Mesenchymal stem cell (in vitro differentiated cells and primary cell): Measurements from ENCODE around the gene KPNA2.
"Not testable (repeated sequence)": the region's sequence is repeated elsewhere in the genome, so short reads cannot be mapped to it uniquely, and the experiment has no call there.

Source experiments
- DNase-seq: peaks from one replicate; pipeline ENCODE4 v3.0.0-alpha.2; 2013
- H2AFZ ChIP-seq: one replicate; pipeline ENCODE4 v1.6.1; 2013; ENCODE audit warnings: low read depth, mild to moderate bottlenecking, control low read depth, inconsistent platforms, low read length, moderate library complexity
- H2AK5ac ChIP-seq: 2 replicates; pipeline ENCODE4 v1.6.1; 2013; ENCODE audit warnings: low read length, moderate library complexity, mild to moderate bottlenecking, inconsistent platforms; ENCODE audit not compliant: severe bottlenecking
- H2BK120ac ChIP-seq: one replicate; pipeline ENCODE4 v1.6.1; 2013; ENCODE audit warnings: low read depth, mild to moderate bottlenecking, inconsistent platforms, low read length, moderate library complexity
- H2BK12ac ChIP-seq, 2 experiments: one replicate each; pipeline ENCODE4 v1.6.1; 2013; ENCODE audit warnings: inconsistent platforms in 2 of 2, low read length in 2 of 2, mild to moderate bottlenecking in 2 of 2, moderate library complexity in 2 of 2, control low read depth in 1 of 2
- H2BK15ac ChIP-seq: one replicate; pipeline ENCODE4 v1.6.1; 2013; ENCODE audit warnings: mild to moderate bottlenecking, low read depth, inconsistent platforms; ENCODE audit not compliant: poor library complexity, severe bottlenecking
- H2BK5ac ChIP-seq: 2 replicates; pipeline ENCODE4 v1.6.1; 2013; ENCODE audit warnings: low read depth, mild to moderate bottlenecking, low read length, control low read depth, inconsistent platforms; ENCODE audit not compliant: poor library complexity, severe bottlenecking
- H3K14ac ChIP-seq, 2 experiments: one replicate each; pipeline ENCODE4 v1.6.1; 2013; ENCODE audit warnings: inconsistent platforms in 2 of 2, low read length in 2 of 2, control low read depth in 1 of 2, mild to moderate bottlenecking in 1 of 2, moderate library complexity in 1 of 2
- H3K18ac ChIP-seq, 2 experiments: one replicate each; pipeline ENCODE4 v1.6.1; 2013; ENCODE audit warnings: inconsistent platforms in 2 of 2, low read length in 2 of 2, control low read depth in 1 of 2, low read depth in 1 of 2, mild to moderate bottlenecking in 1 of 2
- H3K23ac ChIP-seq, 2 experiments: one replicate each; pipeline ENCODE4 v1.6.1; 2013; ENCODE audit warnings: inconsistent platforms in 2 of 2, low read length in 2 of 2, mild to moderate bottlenecking in 2 of 2, moderate library complexity in 2 of 2, control low read depth in 1 of 2
- H3K27ac ChIP-seq: 2 replicates; pipeline ENCODE4 v1.5.1; 2013; ENCODE audit warnings: mild to moderate bottlenecking, moderate library complexity, low read length, control low read depth, inconsistent platforms; ENCODE audit not compliant: poor library complexity, severe bottlenecking
- H3K27me3 ChIP-seq, 2 experiments: 2 replicates each; pipeline versions ENCODE4 v1.6.1 to v1.7.0; 2013; ENCODE audit warnings: low read length in 2 of 2, mild to moderate bottlenecking in 2 of 2, moderate library complexity in 2 of 2, control low read depth in 1 of 2, inconsistent platforms in 1 of 2; ENCODE audit not compliant: control insufficient read depth in 1 of 2, insufficient read depth in 1 of 2
- H3K36me3 ChIP-seq, 2 experiments: 2 replicates each; pipeline versions ENCODE4 v1.6.1 to v1.7.0; 2013; ENCODE audit warnings: low read length in 2 of 2, control low read depth in 1 of 2, inconsistent platforms in 1 of 2, low read depth in 1 of 2, mild to moderate bottlenecking in 1 of 2; ENCODE audit not compliant: insufficient read depth in 2 of 2, control insufficient read depth in 1 of 2
- H3K4ac ChIP-seq, 2 experiments: one replicate each; pipeline ENCODE4 v1.6.1; 2013; ENCODE audit warnings: inconsistent platforms in 2 of 2, low read length in 2 of 2, mild to moderate bottlenecking in 2 of 2, moderate library complexity in 2 of 2, control low read depth in 1 of 2, low read depth in 1 of 2
- H3K4me1 ChIP-seq: 2 replicates; pipeline ENCODE4 v1.6.1; 2013; ENCODE audit warnings: low read depth, low read length, control low read depth; ENCODE audit not compliant: control insufficient read depth, insufficient read depth
- H3K4me2 ChIP-seq: 2 replicates; pipeline ENCODE4 v1.6.1; 2013; ENCODE audit warnings: low read length, mild to moderate bottlenecking, inconsistent platforms; ENCODE audit not compliant: poor library complexity, severe bottlenecking
- H3K4me3 ChIP-seq, 2 experiments: 2 replicates each; pipeline versions ENCODE4 v1.5.1 to v1.7.0; 2013; ENCODE audit warnings: low read length in 2 of 2, mild to moderate bottlenecking in 2 of 2, control low read depth in 1 of 2, low read depth in 1 of 2; ENCODE audit not compliant: insufficient read depth in 1 of 2
- H3K79me1 ChIP-seq: replicated peaks from 2 replicates; pipeline ENCODE4 v1.6.1; 2013; ENCODE audit warnings: mild to moderate bottlenecking, control low read depth, low read length, inconsistent platforms; ENCODE audit not compliant: poor library complexity, severe bottlenecking
- H3K9ac ChIP-seq: 2 replicates; pipeline ENCODE4 v1.7.0; 2013; ENCODE audit warnings: mild to moderate bottlenecking, low read length, moderate library complexity
- H3K9me3 ChIP-seq: 2 replicates; pipeline ENCODE4 v1.7.0; 2013; ENCODE audit warnings: mild to moderate bottlenecking, low read length; ENCODE audit not compliant: control insufficient read depth
- H4K8ac ChIP-seq: one replicate; pipeline ENCODE4 v1.6.1; 2013; ENCODE audit warnings: inconsistent platforms, mild to moderate bottlenecking, low read length, moderate library complexity
- H4K91ac ChIP-seq: one replicate; pipeline ENCODE4 v1.6.1; 2013; ENCODE audit warnings: mild to moderate bottlenecking, low read length, inconsistent platforms
- WGBS: methylation state at CpG from one replicate; pipeline ENCODE4 v1.1.7; 2013; ENCODE audit warnings: mixed read lengths; 5-methylcytosine and 5-hydroxymethylcytosine counted together

Gene KPNA2

DNA sequence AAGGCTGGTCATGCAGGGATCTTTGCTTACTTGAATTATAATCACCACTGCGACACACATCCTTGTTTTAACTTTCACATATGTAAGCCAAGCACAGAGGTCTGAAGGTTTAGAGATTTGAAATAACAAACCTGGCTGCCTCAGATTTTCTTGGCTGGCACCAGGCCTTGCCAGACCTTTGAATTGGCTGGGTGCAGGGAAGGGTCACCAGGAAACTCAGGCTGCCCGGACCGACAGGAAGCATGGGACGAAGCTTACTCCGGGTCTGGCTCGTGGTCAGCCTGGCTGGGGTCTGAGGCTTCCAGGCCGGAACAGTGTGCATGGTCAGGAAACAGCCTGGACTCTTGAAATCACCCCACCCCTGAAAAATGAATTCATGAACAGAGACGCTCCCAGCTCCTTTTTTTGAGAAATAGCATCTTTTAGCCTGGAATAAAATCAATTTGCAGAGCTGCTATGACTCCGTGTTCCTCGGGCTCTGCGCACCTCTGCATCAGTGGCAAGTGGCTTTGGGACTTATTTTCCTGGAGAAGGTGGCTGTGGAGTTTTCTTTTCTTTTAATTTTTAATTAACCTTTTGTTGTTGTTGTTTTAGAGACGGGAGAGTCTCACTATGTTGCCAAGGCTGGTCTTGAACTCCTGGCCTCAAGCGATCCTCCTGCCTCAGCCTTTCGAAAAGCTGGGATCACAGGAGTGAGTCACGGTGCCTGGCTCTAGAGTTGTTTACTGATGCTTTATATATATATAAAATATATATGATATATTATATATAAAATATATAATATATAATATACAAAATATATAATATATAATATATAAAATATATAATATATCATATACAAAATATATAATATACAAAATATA, 35.3 kb downstream of the KPNA2 start:
- not testable (repeated sequence) for H3K9ac ChIP-seq, H2BK15ac ChIP-seq, H3K9me3 ChIP-seq, H2BK120ac ChIP-seq, H3K23ac ChIP-seq, DNase-seq, H3K36me3 ChIP-seq, H3K4me1 ChIP-seq, H3K79me1 ChIP-seq, H2AK5ac ChIP-seq, H2BK12ac ChIP-seq, H3K27ac ChIP-seq, H2BK5ac ChIP-seq, H3K4me3 ChIP-seq, H3K4me2 ChIP-seq, H3K18ac ChIP-seq, H3K14ac ChIP-seq, H2AFZ ChIP-seq, H3K4ac ChIP-seq, H3K27me3 ChIP-seq, H4K91ac ChIP-seq
- WGBS = 56% methylated on average over 12 of the region's 15 CpGs
- peak overlapping the region; percentile 35 for H4K8ac ChIP-seq

- H2AK5ac ChIP-seq = no peak overlapping the region
- no peak overlapping the region for H3K9ac ChIP-seq
- H2BK15ac ChIP-seq = no peak overlapping the region
- no peak overlapping the region for H3K4me2 ChIP-seq
- no peak overlapping the region for H3K14ac ChIP-seq
- H3K4me3 ChIP-seq = no peak overlapping the region
- no peaks in the 10 kb centered on the region for H3K4me1 ChIP-seq
- no peak overlapping the region for H4K8ac ChIP-seq
- H2BK120ac ChIP-seq = no peak overlapping the region
- H4K91ac ChIP-seq = no peak overlapping the region
- no peaks in the 10 kb centered on the region for H3K79me1 ChIP-seq
- H3K4ac ChIP-seq = no peak overlapping the region
- H2BK5ac ChIP-seq = no peak overlapping the region
- DNase-seq = no peak
- no peak overlapping the region for H3K27ac ChIP-seq
- no peak overlapping the region for H2BK12ac ChIP-seq
- 99% methylated on average over 4 of the region's 4 CpGs for WGBS
- H3K9me3 ChIP-seq = no peaks in the 10 kb centered on the region
- H3K18ac ChIP-seq = no peak overlapping the region
- no peaks in the 10 kb centered on the region for H3K36me3 ChIP-seq
- H3K27me3 ChIP-seq = no peaks in the 10 kb centered on the region
- no peak overlapping the region for H3K23ac ChIP-seq
- no peak overlapping the region for H2AFZ ChIP-seq
These were observed 38.7 kb downstream of the KPNA2 start for GRCh38 chr17:68074279-68074678.

GRCh38 chr17:68075953-68076607, 40.5 kb downstream of the KPNA2 start:
- H3K9ac ChIP-seq, H3K27me3 ChIP-seq, H3K4me3 ChIP-seq, H4K8ac ChIP-seq, H2BK15ac ChIP-seq, H2AK5ac ChIP-seq, H3K4me1 ChIP-seq, H3K9me3 ChIP-seq, H3K36me3 ChIP-seq, H3K23ac ChIP-seq, H3K79me1 ChIP-seq, H2AFZ ChIP-seq, H3K4me2 ChIP-seq, H3K14ac ChIP-seq, H2BK5ac ChIP-seq, H3K27ac ChIP-seq: not testable (repeated sequence)
- peak; percentile 87 for DNase-seq
- Histone ChIP-seq H2BK12ac (peak overlapping the region in 1 of 2 experiments; percentile 10), H4K91ac (peak overlapping the region; percentile 50), H2BK120ac (peak overlapping the region; percentile 49), H3K18ac (peak overlapping the region in 1 of 2 experiments; percentile 12), H3K4ac (peak overlapping the region in 1 of 2 experiments; percentile 51)
- WGBS = no CpG with 5 or more reads among the region's 1 CpG

GRCh38 chr17:68077498-68077897, 42.0 kb downstream of the KPNA2 start:
- H3K9ac ChIP-seq, H3K4me2 ChIP-seq, H3K36me3 ChIP-seq, H3K27me3 ChIP-seq, H3K27ac ChIP-seq, H3K79me1 ChIP-seq, H2AFZ ChIP-seq, H3K18ac ChIP-seq, H2BK120ac ChIP-seq, H3K14ac ChIP-seq, H3K23ac ChIP-seq, H2BK12ac ChIP-seq, H3K9me3 ChIP-seq, H3K4me3 ChIP-seq, H3K4me1 ChIP-seq, DNase-seq, H2AK5ac ChIP-seq, H2BK5ac ChIP-seq, H2BK15ac ChIP-seq, H4K91ac ChIP-seq, H4K8ac ChIP-seq, H3K4ac ChIP-seq: not testable (repeated sequence)
- WGBS = no CpG with 5 or more reads among the region's 5 CpGs
